ENCODE results near the gene PITX3. TPM values are rescaled to one million over a fixed set of nuclear protein-coding genes. Genes with fewer than 3 reads are reported as not detected.
"Not testable (repeated sequence)": the region's sequence is repeated elsewhere in the genome, so short reads cannot be mapped to it uniquely, and the experiment has no call there.

PITX3 gene
- total RNA-seq, 2 experiments from 2014 or later, result 1.1 to 1.4 TPM

- Mint-ChIP-seq H3K4me1 (ENCODE audit: low read depth) (peaks cover 15% of the 10 kb centered on the region), H3K4me3 (no peak overlapping the region), H3K27me3 (peaks cover 41% of the 10 kb centered on the region), H3K9me3 (no peaks in the 10 kb centered on the region), H3K36me3 (no peaks in the 10 kb centered on the region), H3K27ac (no peak overlapping the region)
- CTCF ChIA-PET, result interaction anchor here (0.9 to 19.9 kb wide), 10 partner anchors 7 to 196 kb away, joined by 3 to 1053 read pairs (median 4); partner anchors contain the start of genes GBF1 and NFKB2
- POLR2A ChIA-PET, result interaction anchor here (2.0 kb wide), 1 partner anchor 167 kb away, joined by 7 read pairs; no protein-coding TSS in a partner anchor
- DNase-seq, result no peak
- intact Hi-C loops (cut with micrococcal nuclease), result loop anchor here (5.0 kb wide), 1 partner anchor 355 kb away; no protein-coding TSS in a partner anchor
Measured at GRCh38 chr10:102227050-102227449, 14.3 kb downstream of the PITX3 start.

GRCh38 chr10:102226542-102226870 lies 14.8 kb downstream of the PITX3 start:
- ChIA-PET CTCF (interaction anchor here (0.6 to 19.9 kb wide), 13 partner anchors 8 to 253 kb away, joined by 3 to 1053 read pairs (median 3); partner anchors contain the start of genes GBF1 and NFKB2), POLR2A (interaction anchor here (2.0 kb wide), 1 partner anchor 167 kb away, joined by 7 read pairs; no protein-coding TSS in a partner anchor)
- DNase-seq, result no peak
- Mint-ChIP-seq H3K9me3 (no peaks in the 10 kb centered on the region), H3K27ac (no peak overlapping the region), H3K27me3 (peaks cover 40% of the 10 kb centered on the region), H3K4me3 (peak overlapping the region; percentile 47), H3K36me3 (no peaks in the 10 kb centered on the region), H3K4me1 (ENCODE audit: low read depth) (peaks cover 13% of the 10 kb centered on the region)
- intact Hi-C loops (cut with micrococcal nuclease), result loop anchor here (5.0 kb wide), 1 partner anchor 356 kb away; no protein-coding TSS in a partner anchor

DNA sequence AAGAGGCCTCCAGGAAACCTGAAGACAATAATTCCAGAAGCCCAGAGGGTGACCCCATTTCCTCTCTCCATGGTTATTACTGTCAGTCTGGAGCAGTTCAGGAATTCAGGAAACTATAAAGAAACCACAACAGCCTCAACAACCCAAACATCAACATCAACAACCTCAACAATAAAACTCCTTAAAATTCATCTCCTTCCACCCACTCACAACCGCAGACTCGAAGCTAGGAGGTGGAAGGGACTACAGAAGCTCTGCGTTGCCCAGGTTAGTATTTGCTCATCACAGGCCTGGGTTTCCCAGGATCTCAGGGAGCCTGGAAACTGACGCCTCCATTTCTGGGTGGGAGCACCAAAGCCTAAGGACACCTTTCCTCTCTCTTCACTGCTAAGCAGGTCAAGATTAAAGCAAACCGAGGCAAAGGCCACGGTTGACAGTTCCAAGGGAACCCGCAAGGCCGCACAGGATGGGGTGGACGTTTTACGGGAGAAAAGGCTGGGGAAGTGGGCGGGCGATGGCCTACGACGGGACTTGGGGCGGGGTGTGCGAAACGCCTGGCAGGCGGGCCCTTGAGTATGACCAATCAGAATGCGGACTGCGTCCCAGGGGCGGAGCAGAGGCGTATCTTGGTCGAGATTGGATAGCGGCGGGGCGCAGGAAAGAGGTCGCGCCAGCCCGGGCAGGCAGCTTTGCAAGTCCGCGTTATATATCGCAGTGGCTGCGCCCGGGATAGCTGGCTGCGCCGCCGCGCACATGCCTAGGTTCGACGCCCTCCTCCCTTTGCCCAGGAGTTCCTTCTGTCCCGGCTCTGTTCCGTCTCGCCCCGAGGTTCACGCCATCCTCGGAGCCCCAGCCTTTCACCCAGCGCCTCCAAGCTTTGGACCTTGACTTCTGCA lies 15.4 kb downstream of the PITX3 start, which contains the start of gene ELOVL3:
TSS of gene ELOVL3 (plus strand) at position 654 of the 896 bp plus-strand sequence. CDS start 250 bp downstream, outside the sequence.
- CTCF ChIA-PET, result interaction anchor here (0.6 to 19.9 kb wide), 12 partner anchors 9 to 358 kb away, joined by 3 to 1053 read pairs (median 4); partner anchors contain the start of gene NFKB2
- H3K9me3 Mint-ChIP-seq, result no peaks in the 10 kb centered on the region
- H3K4me1 Mint-ChIP-seq (ENCODE audit: low read depth), result peaks cover 13% of the 10 kb centered on the region
- peaks cover 40% of the 10 kb centered on the region for H3K27me3 Mint-ChIP-seq
- intact Hi-C loops (cut with micrococcal nuclease), result loop anchor here (5.0 kb wide), 1 partner anchor 356 kb away; no protein-coding TSS in a partner anchor
- POLR2A ChIA-PET, result interaction anchor here (0.6 to 2.0 kb wide), 2 partner anchors 36 to 168 kb away, joined by 4 to 7 read pairs; no protein-coding TSS in a partner anchor
- H3K36me3 Mint-ChIP-seq, result no peaks in the 10 kb centered on the region
- peak; percentile 94 for DNase-seq
- no peak within 1 kb of the TSS for H3K27ac Mint-ChIP-seq
- H3K4me3 Mint-ChIP-seq, result peak within 1 kb of the TSS; percentile 47

GRCh38 chr10:102222797-102223196 lies 18.5 kb downstream of the PITX3 start:
- POLR2A ChIA-PET, result no interaction called here
- CTCF ChIA-PET, result interaction anchor here (0.6 to 19.9 kb wide), 2 partner anchors 53 to 130 kb away, joined by 3 to 1053 read pairs; no protein-coding TSS in a partner anchor
- H3K27me3 Mint-ChIP-seq, result peaks cover 20% of the 10 kb centered on the region
- no peak overlapping the region for H3K27ac Mint-ChIP-seq
- H3K36me3 Mint-ChIP-seq, result no peaks in the 10 kb centered on the region
- intact Hi-C loops (cut with micrococcal nuclease), result no loop called here
- DNase-seq, result no peak
- H3K9me3 Mint-ChIP-seq, result no peaks in the 10 kb centered on the region
- H3K4me1 Mint-ChIP-seq (ENCODE audit: low read depth), result peaks cover 9% of the 10 kb centered on the region
- H3K4me3 Mint-ChIP-seq, result no peak overlapping the region

DNA sequence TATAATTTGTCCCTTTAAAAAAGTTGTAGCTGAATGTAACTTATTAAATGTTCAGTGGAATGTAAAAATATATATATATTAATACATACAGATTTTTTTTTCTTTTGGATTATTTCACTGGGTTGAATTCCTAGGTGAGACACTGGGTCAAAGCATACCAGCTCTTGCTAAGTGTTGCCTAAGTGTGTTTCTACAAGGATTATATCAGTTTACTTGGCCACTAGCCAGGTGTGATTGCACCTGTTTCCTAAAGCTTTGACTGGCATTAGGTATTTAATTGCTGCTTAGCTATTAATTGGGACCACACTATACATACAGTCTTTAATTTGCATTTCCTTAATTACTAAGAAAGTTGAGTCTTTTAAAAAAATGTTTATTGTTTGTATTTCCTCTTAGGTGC lies 20.7 kb downstream of the PITX3 start:
- peaks cover 7% of the 10 kb centered on the region for H3K27me3 Mint-ChIP-seq
- no peaks in the 10 kb centered on the region for H3K9me3 Mint-ChIP-seq
- ChIA-PET POLR2A (no interaction called here), CTCF (interaction anchor here (0.7 to 5.3 kb wide), 7 partner anchors 10 to 239 kb away, joined by 3 to 48 read pairs (median 4); no protein-coding TSS in a partner anchor)
- H3K4me3 Mint-ChIP-seq, result no peak overlapping the region
- intact Hi-C loops (cut with micrococcal nuclease), result no loop called here
- no peak overlapping the region for H3K27ac Mint-ChIP-seq
- peaks cover 2% of the 10 kb centered on the region for H3K4me1 Mint-ChIP-seq (ENCODE audit: low read depth)
- no peak for DNase-seq
- no peaks in the 10 kb centered on the region for H3K36me3 Mint-ChIP-seq

- ChIA-PET CTCF (interaction anchor here (0.9 to 5.3 kb wide), 4 partner anchors 11 to 174 kb away, joined by 5 to 48 read pairs (median 11); no protein-coding TSS in a partner anchor), POLR2A (interaction anchor here (0.6 kb wide), 1 partner anchor 202 kb away, joined by 3 read pairs; no protein-coding TSS in a partner anchor)
- H3K4me3 Mint-ChIP-seq, result no peak overlapping the region
- no peak for DNase-seq
- no peaks in the 10 kb centered on the region for H3K36me3 Mint-ChIP-seq
- no peaks in the 10 kb centered on the region for H3K4me1 Mint-ChIP-seq (ENCODE audit: low read depth)
- peaks cover 7% of the 10 kb centered on the region for H3K27me3 Mint-ChIP-seq
- no peaks in the 10 kb centered on the region for H3K9me3 Mint-ChIP-seq
- no peak overlapping the region for H3K27ac Mint-ChIP-seq
- intact Hi-C loops (cut with micrococcal nuclease), result no loop called here
Measured at GRCh38 chr10:102219370-102219769, 21.9 kb downstream of the PITX3 start.

DNA sequence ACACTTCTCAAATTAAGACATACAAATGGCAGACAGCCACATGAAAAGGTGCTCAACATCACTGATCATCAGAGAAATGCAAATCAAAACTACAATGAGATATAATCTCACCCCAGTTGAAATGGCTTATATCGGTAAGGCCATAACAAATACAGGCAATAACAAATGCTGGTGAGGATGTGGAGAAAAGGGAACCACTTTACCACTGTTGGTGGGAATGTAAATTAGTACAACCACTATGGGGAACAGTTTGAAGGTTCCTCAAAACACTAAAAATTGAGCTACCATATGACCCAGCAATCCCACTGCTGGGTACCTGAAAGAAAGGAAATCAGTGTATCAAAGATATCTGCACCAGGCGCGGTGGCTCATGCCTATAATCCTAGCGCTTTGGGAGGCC lies 27.7 kb downstream of the PITX3 start:
- H3K36me3 Mint-ChIP-seq; CTCF ChIA-PET; DNase-seq; H3K4me3 Mint-ChIP-seq; H3K4me1 Mint-ChIP-seq (ENCODE audit: low read depth); POLR2A ChIA-PET; H3K27me3 Mint-ChIP-seq; H3K9me3 Mint-ChIP-seq; intact Hi-C loops (cut with micrococcal nuclease); H3K27ac Mint-ChIP-seq: not testable (repeated sequence)

GRCh38 chr10:102211615-102212299 lies 29.6 kb downstream of the PITX3 start:
- H3K27me3 Mint-ChIP-seq, result peaks cover 1% of the 10 kb centered on the region
- H3K36me3 Mint-ChIP-seq, result no peaks in the 10 kb centered on the region
- H3K27ac Mint-ChIP-seq, result no peak overlapping the region

DNA sequence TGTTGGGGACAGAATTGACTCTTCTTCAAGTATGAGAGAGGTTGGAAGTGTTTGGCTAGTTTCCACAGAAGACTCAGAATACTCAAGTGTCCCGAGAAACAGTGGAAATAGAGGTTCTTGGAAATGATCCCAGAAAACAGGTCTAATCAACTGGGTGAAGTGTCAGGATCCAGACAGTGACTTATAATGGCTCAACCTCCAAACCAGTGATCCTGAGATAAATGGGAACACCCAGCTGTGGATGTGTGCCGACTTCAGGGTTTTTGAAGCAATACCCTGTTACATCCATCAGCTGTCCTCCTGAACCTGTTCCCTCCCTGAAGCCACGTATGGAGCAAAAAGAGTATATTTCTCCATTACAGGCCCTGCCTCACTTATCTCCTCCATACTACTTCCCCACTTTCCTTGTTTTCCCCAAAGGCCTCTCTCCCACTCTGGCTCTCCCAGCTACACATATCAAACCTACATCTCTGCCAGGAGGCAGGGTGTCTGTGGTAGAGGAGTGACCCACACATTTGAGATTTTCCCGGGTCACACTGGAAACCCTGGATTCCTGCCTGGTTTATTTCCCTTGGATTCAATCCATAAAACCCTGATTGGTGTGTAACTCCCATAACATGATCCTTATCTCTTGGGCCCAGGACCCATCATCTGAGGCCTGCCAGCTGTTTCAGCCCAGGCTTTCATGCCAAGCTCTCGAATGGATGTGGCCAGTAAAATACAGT lies 32.8 kb downstream of the PITX3 start:
- H3K27ac Mint-ChIP-seq, result no peak overlapping the region

More at GRCh38 chr10:102211615-102212299, 29.6 kb downstream of the PITX3 start:
- no peak for DNase-seq
- peaks cover 4% of the 10 kb centered on the region for H3K4me1 Mint-ChIP-seq (ENCODE audit: low read depth)
- ChIA-PET POLR2A (no interaction called here), CTCF (interaction anchor here (1.0 to 1.9 kb wide), 4 partner anchors 18 to 43 kb away, joined by 4 to 7 read pairs (median 4); no protein-coding TSS in a partner anchor)
- intact Hi-C loops (cut with micrococcal nuclease), result no loop called here
- H3K9me3 Mint-ChIP-seq, result no peaks in the 10 kb centered on the region
- H3K4me3 Mint-ChIP-seq, result no peak overlapping the region

DNA sequence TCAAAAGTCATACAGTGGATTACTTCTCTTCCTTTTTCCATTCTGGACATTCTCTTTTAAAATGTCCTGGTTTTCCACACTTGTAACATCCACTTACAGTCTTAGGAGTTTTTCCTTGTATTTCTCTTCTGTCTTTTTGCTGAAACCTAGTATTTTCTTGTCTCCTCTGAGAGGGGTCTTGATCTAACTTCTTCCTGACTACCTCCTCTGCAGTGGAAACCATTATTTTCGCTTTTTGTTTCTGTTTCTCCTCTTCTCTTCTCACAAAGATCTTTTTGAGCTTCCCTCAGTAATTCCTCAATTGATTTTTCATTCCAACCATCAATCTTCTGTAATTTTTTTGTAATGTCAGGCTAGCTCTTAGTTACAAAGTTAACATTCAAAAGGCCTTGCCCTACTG lies 38.9 kb downstream of the PITX3 start:
- Mint-ChIP-seq H3K27me3 (no peaks in the 10 kb centered on the region), H3K9me3 (peaks cover 11% of the 10 kb centered on the region), H3K4me3 (no peak overlapping the region), H3K27ac (no peak overlapping the region), H3K4me1 (ENCODE audit: low read depth) (peaks cover 4% of the 10 kb centered on the region), H3K36me3 (peaks cover 7% of the 10 kb centered on the region)
- DNase-seq, result no peak
- POLR2A ChIA-PET, result no interaction called here
- CTCF ChIA-PET, result no interaction called here
- intact Hi-C loops (cut with micrococcal nuclease), result no loop called here

More for the DNA sequence above, 32.8 kb downstream of the PITX3 start:
- no peaks in the 10 kb centered on the region for H3K27me3 Mint-ChIP-seq
- peaks cover 11% of the 10 kb centered on the region for H3K9me3 Mint-ChIP-seq
- H3K4me1 Mint-ChIP-seq (ENCODE audit: low read depth), result peaks cover 4% of the 10 kb centered on the region
- ChIA-PET CTCF (interaction anchor here (0.6 to 1.8 kb wide), 6 partner anchors 22 to 143 kb away, joined by 3 to 11 read pairs (median 4); no protein-coding TSS in a partner anchor), POLR2A (no interaction called here)
- H3K36me3 Mint-ChIP-seq, result peaks cover 7% of the 10 kb centered on the region
- no peak overlapping the region for H3K4me3 Mint-ChIP-seq
- DNase-seq, result no peak
- intact Hi-C loops (cut with micrococcal nuclease), result no loop called here

Measured in activated CD4-positive, alpha-beta memory T cell treated with anti-CD3 and anti-CD28 coated beads for 36 hours (primary cell).